GM12874 (cell line): ENCODE measurements around the gene ITPKB.

ENCODE experiments used
- CTCF ChIP-seq: IDR thresholded peaks from 2 replicates; pipeline ENCODE4 v1.5.1; 2011; ENCODE audit warnings: low read depth, mild to moderate bottlenecking, control low read depth, low read length, moderate library complexity; ENCODE audit not compliant: insufficient read depth

The ITPKB gene

GRCh38 chr1:226725897-226726267 is 13.2 kb downstream of the ITPKB start:
- no peak for TF ChIP-seq CTCF

GRCh38 chr1:226723657-226724532 is 15.2 kb downstream of the ITPKB start:
- TF ChIP-seq CTCF: no peak

GRCh38 chr1:226722901-226723656 is 16.0 kb downstream of the ITPKB start:
- TF ChIP-seq CTCF: no peak

- no peak for TF ChIP-seq CTCF
Measured at GRCh38 chr1:226722240-226722900, 16.7 kb downstream of the ITPKB start.

GRCh38 chr1:226719596-226720387 is 19.3 kb downstream of the ITPKB start:
- no peak for TF ChIP-seq CTCF

GRCh38 chr1:226717256-226717909 is 21.7 kb downstream of the ITPKB start:
- TF ChIP-seq CTCF: no peak
